ENCODE measurements around the gene OGT.
"Not testable (repeated sequence)": the region's sequence is repeated elsewhere in the genome, so short reads cannot be mapped to it uniquely, and the experiment has no call there.

OGT gene

GRCh38 chrX:71586929-71587328, 54.0 kb downstream of the OGT start:
- DNase-seq (ENCODE audit: low spot score): no peak

DNA sequence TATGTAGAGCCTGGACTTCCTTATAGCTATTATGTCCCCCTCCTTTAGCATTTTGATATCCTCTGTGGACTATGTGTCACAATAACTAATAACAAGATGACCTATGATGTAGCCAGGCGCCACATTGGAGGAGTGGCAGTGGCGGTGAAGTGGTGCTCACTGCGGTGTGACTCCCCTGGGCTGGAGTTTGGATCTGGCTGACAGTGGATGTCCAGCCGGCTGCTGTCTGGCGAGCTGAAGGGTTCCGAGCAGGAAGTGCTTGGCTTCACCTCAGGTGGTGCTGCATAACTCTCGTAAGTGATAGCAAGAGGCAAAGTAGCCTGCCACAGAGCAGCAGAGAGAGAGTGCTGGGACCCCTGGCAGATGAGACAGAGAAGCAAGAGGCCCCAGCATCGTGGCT, 60.3 kb downstream of the OGT start:
- not testable (repeated sequence) for DNase-seq (ENCODE audit: low spot score)

DNA sequence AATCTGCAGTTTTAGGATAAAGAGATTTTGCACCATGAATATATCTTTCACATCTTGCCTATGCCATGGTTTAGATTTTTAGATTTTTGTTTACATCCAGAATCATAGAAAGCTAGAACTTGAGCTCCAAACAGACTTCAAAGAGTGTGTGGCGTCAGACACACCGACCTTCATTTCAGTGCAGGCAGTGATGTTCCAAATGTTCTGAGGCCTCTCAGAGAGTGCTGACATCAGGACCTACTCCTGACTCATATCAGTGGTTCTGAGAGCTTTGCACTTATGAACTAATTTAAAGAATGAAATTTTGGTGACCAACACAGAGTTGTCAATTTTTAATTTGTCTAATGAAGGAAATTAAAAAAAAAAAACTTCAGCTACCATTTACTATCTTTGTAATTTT, 67.1 kb downstream of the OGT start:
- DNase-seq (ENCODE audit: low spot score): no peak

- peak; percentile 21 for DNase-seq (ENCODE audit: low spot score)
Observed at GRCh38 chrX:71603618-71604017, 70.7 kb downstream of the OGT start.

GRCh38 chrX:71604141-71604540, 71.2 kb downstream of the OGT start:
- no peak for DNase-seq (ENCODE audit: low spot score)

- no peak for DNase-seq (ENCODE audit: low spot score)
Observed at GRCh38 chrX:71604796-71605568, 72.1 kb downstream of the OGT start.

DNA sequence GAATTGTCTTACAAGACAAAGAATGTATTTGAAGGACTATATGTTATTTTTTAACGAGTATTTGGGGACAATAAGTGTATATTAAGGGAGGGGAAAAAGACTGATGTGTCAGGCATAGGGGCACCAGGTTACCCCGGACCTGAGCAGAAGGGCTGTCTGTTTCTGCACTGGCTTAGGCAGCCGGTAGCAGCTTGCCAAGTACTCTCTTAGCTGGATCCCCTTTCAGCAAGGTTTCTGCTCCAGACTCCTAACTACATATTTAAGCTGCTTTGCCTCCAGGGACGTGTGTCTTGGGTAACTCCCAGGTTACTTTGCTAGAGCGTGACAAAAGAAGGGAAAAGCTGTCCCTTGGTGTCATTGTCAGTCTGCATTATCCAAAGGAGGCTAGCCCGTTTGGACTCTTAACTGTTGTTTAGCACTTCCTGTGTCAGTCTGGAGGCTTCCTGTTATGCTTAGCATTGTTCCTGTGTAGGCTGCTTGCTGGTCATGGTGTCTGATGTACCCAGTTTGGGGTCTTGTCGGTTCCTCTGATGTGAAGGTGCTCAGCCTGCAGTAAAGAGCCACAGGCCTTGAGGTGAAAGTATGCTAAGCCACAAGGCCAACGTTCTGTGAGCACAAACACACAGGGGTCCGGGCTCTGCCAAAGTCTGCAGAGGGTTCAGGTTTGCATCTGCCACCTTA, 73.8 kb downstream of the OGT start:
- no peak for DNase-seq (ENCODE audit: low spot score)

- DNase-seq (ENCODE audit: low spot score): no peak
Observed at GRCh38 chrX:71607488-71607887, 74.6 kb downstream of the OGT start.

DNA sequence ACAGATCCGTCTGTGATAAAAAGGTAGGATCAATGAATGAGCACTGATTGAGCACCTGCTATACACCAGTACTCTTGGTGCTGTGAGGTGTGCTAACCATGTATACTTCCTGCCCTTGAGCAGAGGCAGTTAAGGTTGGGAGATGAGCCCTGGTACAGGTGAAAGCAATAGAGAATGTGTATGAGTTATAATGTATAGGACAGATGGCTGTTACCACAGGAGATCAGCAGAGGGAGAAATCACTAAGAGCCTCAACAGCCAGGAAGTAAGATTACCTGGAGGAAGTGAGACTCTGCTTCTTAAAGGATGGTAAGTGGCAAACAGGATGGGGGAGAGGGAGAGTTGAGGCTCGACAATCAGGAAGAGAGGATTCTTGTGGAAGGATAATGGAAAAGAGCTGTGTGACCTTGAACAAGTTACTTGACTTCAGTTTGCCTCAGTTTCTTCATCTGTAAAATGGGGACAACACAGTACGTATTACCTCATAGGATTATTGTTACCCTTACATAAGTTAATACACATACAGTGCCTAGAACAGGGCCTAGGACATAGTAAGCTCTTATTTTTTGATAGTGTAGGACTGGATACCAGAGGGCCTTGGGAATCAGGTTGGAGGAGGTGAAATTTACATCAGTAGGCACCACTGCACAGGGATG, 76.3 kb downstream of the OGT start:
- no peak for DNase-seq (ENCODE audit: low spot score)

DNA sequence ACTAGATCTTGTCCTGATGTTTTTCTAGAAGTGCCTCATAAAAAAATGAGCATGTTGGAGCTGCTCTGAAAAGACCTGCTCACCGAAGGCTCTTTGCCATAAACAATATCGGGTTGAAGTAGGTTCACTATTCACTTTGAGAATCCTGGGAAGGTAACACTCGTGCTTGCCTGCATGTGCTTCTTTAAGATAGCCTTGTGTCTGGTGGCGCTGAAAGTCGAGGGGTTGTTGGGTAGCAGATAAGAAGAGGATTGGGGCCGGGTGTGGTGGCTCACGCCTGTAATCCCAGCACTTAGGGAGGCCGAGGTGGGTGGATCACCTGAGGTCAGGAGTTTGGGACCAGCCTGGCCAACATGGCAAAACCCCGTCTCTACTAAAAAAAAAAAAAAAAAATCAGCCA, 78.8 kb downstream of the OGT start:
- DNase-seq (ENCODE audit: low spot score): not testable (repeated sequence)

- DNase-seq (ENCODE audit: low spot score): no peak
Observed at GRCh38 chrX:71612256-71612655, 79.4 kb downstream of the OGT start.

DNA sequence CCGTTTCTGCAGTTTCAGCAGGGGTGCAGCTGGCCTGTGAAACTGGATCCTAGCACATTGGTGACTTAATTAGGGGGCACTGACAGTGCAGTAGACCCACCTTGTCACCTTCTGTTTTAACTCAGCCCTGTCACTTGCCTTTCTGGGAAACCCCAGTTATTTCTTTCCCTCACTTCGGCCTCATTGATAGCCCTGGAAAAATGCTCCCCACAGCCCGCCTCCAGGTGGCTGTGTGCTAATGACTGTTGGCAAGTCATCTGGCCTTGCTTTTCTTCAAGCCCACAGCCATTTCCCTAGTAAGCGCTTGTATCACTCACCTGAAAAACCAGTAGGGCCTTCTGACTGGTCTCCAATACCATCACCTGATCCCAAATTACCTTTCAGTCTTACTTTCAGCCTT, 82.2 kb downstream of the OGT start:
- no peak for DNase-seq (ENCODE audit: low spot score)

DNA sequence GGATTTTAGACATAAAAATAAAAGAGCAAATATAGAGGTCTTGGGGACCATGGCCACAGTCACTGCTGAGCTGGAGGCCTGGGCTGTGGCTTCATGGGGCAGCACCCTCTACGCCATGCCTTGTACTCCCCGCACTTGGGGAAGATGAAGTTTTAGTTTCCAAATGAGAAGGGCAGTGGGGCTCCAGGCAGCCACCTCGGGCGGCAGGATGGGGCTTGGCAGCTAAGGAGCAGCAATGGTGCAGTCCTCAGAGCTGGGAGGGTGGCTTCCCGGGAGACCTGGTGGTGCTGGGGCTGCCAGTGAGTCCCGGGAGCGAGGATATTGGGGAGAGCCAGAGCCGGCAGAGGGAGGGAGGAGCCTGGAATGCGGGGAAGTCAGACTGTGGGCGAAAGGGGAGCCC, 83.0 kb downstream of the OGT start:
- no peak for DNase-seq (ENCODE audit: low spot score)

GRCh38 chrX:71616672-71617529, 84.0 kb downstream of the OGT start:
- DNase-seq (ENCODE audit: low spot score): no peak

GRCh38 chrX:71617742-71618141, 84.8 kb downstream of the OGT start:
- DNase-seq (ENCODE audit: low spot score): no peak

DNA sequence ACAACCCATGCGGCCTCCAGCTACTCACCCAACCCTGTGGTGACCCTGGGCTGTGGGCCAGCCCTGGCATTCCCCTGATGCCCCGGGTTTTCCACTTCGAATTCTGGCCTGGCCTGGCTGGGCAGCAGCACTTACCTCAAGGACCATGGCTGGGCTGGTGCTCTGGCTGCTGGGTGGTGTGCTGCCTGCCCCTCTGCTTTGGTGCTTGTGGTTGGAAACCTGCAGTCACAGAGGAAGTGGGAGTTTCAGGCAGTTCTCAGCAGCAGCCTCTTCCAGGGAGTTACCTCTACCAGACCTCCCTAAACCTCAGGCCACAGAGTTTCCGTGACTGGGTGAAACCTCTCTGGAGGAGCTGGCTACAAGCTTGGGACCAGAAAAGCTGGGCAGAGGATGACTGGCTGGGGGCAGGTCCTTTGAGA, 85.4 kb downstream of the OGT start, which contains the start of gene CXCR3:
CXCR3 (minus strand) TSS at position 209 of the 419 bp plus-strand sequence; CDS start at position 147, 62 bp downstream.
- DNase-seq (ENCODE audit: low spot score): peak; percentile 21

- no peak for DNase-seq (ENCODE audit: low spot score)
Observed at GRCh38 chrX:71618787-71619186, 85.9 kb downstream of the OGT start.

DNA sequence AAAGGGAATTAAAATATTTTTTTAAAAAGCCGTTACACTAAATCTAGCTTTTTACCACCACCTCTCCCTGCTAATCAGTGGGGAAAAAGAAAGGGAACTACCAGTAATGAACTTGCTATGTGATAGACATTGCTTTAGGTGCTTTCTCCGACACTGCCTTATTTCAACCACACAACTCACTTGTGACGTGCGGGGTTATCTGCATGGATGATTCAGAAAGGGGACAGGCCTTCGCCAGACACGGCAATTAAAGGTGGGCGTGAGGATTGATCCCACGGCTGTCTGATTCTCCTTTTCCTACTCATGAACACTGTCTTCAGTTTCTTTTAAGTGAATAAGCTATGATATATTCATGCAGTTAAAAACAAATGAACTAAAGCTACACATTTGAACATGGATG, 86.3 kb downstream of the OGT start:
- no peak for DNase-seq (ENCODE audit: low spot score)

DNA sequence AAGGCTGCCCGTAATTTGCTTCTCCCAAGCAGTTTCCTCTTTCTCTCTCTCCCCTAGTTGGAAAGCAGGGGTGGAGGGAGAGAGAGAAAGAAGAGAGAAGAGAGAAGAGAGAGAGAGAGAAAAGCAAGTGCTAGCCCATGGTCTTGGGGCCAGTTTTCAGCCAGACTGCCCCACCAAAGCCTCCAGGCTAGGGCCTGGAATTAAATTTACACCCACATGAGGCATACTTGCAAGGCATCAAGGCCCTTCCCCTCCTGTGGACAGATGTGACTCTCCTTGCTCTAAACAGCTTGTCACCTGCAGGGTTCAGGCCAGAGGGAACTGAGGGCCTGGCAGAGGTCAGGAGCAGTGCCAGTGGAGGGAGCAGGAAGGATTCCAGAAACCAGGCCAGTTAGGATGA, 87.1 kb downstream of the OGT start:
- no peak for DNase-seq (ENCODE audit: low spot score)

DNA sequence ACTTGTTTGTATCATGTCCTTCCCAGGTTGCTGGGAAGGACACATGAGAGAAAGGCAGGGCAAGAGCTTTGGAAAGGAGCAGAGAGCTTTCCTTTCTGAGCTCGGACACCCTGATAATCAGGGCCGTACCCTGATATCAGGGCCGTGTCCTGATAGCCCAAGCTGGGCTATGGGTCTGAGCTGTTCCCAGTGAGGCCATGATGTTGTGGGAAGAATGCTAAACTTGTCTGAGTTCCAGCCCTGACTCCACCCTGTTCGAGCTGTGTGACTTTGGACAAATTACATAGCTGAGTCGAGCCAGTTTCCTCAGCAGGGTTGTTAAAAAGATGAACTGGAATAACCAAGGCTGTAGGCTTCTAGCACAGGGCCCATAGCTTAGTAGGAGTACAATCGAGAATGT, 88.7 kb downstream of the OGT start:
- no peak for DNase-seq (ENCODE audit: low spot score)

GRCh38 chrX:71622032-71622575, 89.2 kb downstream of the OGT start:
- DNase-seq (ENCODE audit: low spot score): no peak

Measured in kidney tubule cell (primary cell).